Small intestine (tissue), 16 donors: ENCODE data around the gene CIROP. TPM values are rescaled to one million over a fixed set of nuclear protein-coding genes. Genes with fewer than 3 reads are reported as not detected.

ENCODE experiments used
- DNase-seq, 2 donors: peaks; one replicate each; pipeline versions ENCODE4 v3.0.0 to v3.0.0-alpha.2; 2013
- FAIRE-seq: peaks from 2 replicates; lab custom pipeline; 2012; peaks lifted over from hg19 to GRCh38; lab: Jason Lieb, UNC
- H3K27ac ChIP-seq, 3 donors: one replicate each; pipeline ENCODE4 v1.5.1; 2013; ENCODE audit warnings: low read length in 2 of 3, mild to moderate bottlenecking in 2 of 3, control low read depth in 1 of 3, inconsistent platforms in 1 of 3, low read depth in 1 of 3, moderate library complexity in 1 of 3
- H3K27me3 ChIP-seq, 3 donors: one replicate each; pipeline ENCODE4 v1.6.1; 2013; ENCODE audit warnings: low read length in 3 of 3, inconsistent platforms in 1 of 3; ENCODE audit not compliant: control insufficient read depth in 3 of 3, insufficient read depth in 3 of 3
- H3K36me3 ChIP-seq, 3 donors: one replicate each; pipeline ENCODE4 v1.6.1; 2013; ENCODE audit warnings: low read length in 3 of 3, inconsistent platforms in 1 of 3, low read depth in 1 of 3, mild to moderate bottlenecking in 1 of 3, moderate library complexity in 1 of 3; ENCODE audit not compliant: control insufficient read depth in 3 of 3, insufficient read depth in 2 of 3
- H3K4me1 ChIP-seq, 3 donors: one replicate each; pipeline ENCODE4 v1.6.1; 2013; ENCODE audit warnings: low read length in 2 of 3, inconsistent platforms in 1 of 3, low read depth in 1 of 3, mild to moderate bottlenecking in 1 of 3, moderate library complexity in 1 of 3; ENCODE audit not compliant: control insufficient read depth in 3 of 3, insufficient read depth in 2 of 3
- H3K4me3 ChIP-seq, 3 donors: one replicate each; pipeline ENCODE4 v1.5.1; 2013; ENCODE audit warnings: low read length in 3 of 3, control low read depth in 1 of 3, inconsistent platforms in 1 of 3, low read depth in 1 of 3, mild to moderate bottlenecking in 1 of 3, moderate library complexity in 1 of 3
- H3K9me3 ChIP-seq, 2 donors: one replicate each; pipeline ENCODE4 v1.6.1; 2013; ENCODE audit warnings: low read depth in 1 of 2, low read length in 1 of 2; ENCODE audit not compliant: control insufficient read depth in 2 of 2, insufficient read depth in 1 of 2
- WGBS, 3 donors: extraction: QIAGEN DNeasy Blood & Tissue Kit; methylation state at CpG; one replicate each; pipeline ENCODE4 v1.1.7; 2013; 5-methylcytosine and 5-hydroxymethylcytosine counted together
- long read RNA-seq, 10 donors: transcript quantifications; one replicate each; lab custom pipeline, GENCODE V29; 2026
- polyA plus RNA-seq, 4 donors: library from polyadenylated mRNA; stranded (reverse) in 3 of 4; unstranded in 1 of 4; fragments of 200-250 nt in 3 of 4; fragments of 120-200 nt in 1 of 4; gene quantifications; one replicate each; pipeline versions ENCODE4 v1.2.1 to v1.2.3, GENCODE V29; 2013
- donor health status: healthy with polysubstance abuse.
- donor health status: control.
- donor health status: control.
- donor health status: Bipolar disorder and iron deficiency.
- donor health status: healthy.

The CIROP gene, protein sequence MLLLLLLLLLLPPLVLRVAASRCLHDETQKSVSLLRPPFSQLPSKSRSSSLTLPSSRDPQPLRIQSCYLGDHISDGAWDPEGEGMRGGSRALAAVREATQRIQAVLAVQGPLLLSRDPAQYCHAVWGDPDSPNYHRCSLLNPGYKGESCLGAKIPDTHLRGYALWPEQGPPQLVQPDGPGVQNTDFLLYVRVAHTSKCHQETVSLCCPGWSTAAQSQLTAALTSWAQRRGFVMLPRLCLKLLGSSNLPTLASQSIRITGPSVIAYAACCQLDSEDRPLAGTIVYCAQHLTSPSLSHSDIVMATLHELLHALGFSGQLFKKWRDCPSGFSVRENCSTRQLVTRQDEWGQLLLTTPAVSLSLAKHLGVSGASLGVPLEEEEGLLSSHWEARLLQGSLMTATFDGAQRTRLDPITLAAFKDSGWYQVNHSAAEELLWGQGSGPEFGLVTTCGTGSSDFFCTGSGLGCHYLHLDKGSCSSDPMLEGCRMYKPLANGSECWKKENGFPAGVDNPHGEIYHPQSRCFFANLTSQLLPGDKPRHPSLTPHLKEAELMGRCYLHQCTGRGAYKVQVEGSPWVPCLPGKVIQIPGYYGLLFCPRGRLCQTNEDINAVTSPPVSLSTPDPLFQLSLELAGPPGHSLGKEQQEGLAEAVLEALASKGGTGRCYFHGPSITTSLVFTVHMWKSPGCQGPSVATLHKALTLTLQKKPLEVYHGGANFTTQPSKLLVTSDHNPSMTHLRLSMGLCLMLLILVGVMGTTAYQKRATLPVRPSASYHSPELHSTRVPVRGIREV
- polyA plus RNA-seq = under 1 TPM in 1 of 4 donors, not detected in 3; 0.04 TPM
- long read RNA-seq, donor 1 = 0 reads
- long read RNA-seq, donor 2 = 0 reads
- long read RNA-seq, donor 3 = 0 reads
- long read RNA-seq, donor 4 = 0 reads
- long read RNA-seq, donor 5 = 0 reads
- long read RNA-seq, donor 6 = 0 reads
- long read RNA-seq, donor 7 = 0 reads
- long read RNA-seq, donor 8 = 0 reads
- long read RNA-seq, donor 9 = 0 reads
- long read RNA-seq, donor 10 = 0 reads

DNA sequence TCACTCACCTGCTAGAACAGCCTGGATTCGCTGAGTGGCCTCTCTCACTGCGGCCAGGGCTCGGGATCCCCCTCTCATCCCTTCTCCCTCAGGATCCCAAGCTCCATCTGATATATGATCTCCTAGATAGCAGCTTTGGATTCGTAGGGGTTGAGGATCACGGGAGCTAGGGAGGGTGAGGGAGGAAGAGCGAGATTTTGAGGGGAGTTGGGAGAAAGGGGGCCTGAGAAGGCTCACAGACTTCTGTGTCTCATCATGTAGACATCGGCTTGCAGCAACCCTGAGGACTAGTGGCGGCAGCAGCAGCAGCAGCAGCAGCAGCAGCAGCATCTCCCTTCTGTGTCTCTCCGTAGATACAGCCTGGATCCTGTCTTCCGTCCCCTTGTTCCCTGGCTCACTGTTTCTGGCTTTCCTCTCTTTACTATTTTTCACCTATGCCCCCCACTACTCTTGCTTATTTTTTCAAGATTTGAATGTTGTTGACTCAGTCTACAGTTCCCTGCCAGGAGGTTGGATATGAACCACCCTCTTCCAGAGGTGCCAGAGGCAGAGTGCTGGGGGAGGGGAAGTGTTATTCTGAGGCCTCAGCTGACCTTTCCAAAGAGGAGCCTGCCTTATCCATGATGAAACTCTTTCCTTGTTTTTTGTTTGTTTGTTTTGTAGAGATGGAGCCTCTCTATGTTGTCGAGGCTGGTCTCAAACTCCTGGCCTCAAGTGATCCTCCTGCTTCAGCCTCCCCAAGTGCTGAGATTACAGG is at the start of gene CIROP:
CIROP (minus strand) TSS at position 399 of the 757 bp plus-strand sequence; CDS start at position 330, 69 bp downstream.
- Histone ChIP-seq H3K4me3 (no peak within 1 kb of the TSS), H3K27ac (no peak within 1 kb of the TSS), H3K36me3 (no peaks in the 10 kb centered on the region), H3K4me1 (no peaks in the 10 kb centered on the region), H3K27me3 (peaks cover 0 to 15% (median 0%) of the 10 kb centered on the region in 3 donors), H3K9me3 (peaks cover 0 to 6% of the 10 kb centered on the region in 2 donors)
- WGBS, 3 donors = 65 to 80% (median 76%) methylated on average over 10 to 11 of the region's 11 CpGs
- DNase-seq (no peak), FAIRE-seq (no peak)

DNA sequence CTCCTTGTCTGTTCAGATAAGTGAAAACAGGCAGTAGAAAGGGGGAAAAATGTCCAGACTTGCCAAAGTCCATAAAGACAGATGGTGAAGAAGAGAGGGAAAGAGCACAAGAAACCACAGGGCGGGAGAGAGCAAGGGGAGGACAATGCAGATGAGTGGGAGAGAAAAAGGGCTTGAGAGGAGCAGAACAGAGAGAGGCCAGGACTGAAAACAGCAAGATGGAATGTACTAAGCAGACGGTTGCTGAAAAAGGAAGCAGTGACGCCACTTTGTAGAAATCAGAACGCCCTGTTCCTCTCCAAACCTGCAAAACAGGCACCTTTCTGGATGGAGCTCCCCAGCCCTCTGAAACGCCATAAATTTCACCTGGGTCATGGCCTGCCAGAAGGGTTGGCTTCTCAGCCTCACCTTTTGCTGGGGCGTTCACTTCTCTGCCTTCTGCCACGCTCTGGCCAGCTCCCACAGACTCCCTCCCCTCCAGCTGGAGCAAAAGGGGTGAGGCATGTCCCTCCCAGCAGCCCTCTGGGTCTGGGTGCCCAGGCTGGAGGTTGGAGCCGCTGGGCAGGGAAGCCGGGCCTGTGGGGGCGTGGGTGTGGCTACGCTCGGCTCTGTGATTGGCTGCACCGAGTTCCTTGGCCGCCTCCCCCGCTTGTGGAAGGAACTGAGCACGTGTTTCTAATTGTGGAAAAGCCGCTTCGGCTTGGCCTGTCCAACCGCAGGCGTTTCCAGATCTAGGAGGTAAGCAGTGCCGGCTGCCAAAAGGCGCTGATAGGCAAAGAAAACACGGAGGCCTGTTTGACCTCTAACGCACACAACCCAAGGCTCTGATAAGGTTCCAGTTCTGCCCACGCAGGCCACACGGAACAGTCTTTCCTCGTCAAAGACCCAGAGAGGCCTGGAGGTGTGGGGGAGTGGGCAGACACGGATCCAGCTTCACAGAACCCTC is 49.3 kb upstream of the CIROP start:
- no peak overlapping the region for H3K4me3 ChIP-seq
- peaks cover 0 to 31% (median 5%) of the 10 kb centered on the region in 3 donors for H3K4me1 ChIP-seq
- no peaks in the 10 kb centered on the region for H3K9me3 ChIP-seq
- peaks cover 0 to 36% (median 0%) of the 10 kb centered on the region in 3 donors for H3K36me3 ChIP-seq
- WGBS, 3 donors = 13 to 37% (median 20%) methylated on average over 27 to 28 of the region's 28 CpGs
- peak overlapping the region; percentile 80 to 91 (median 85) for H3K27ac ChIP-seq
- no peaks in the 10 kb centered on the region for H3K27me3 ChIP-seq
- peak; percentile 67 to 85 for DNase-seq
- FAIRE-seq = no peak

DNA sequence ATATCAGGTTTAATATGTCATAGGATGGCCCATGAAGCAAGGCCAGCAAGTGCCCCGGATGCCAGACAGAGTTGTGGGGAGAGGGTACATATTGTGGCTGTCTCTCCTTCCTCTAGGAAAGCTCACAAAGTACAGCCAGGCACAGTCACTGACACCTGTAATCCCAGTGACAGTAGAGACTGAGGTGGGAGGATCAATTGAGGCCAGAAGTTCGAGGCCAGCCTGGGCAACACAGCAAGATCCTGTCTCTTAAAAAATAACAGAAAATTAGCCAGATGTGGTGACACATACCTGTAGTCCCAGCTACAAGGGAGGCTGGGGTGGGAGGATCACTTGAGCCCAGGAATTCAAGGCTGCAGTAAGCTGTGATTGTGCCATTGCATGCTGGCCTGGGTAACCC is 46.6 kb upstream of the CIROP start:
- Histone ChIP-seq H3K27me3 (no peaks in the 10 kb centered on the region), H3K27ac (no peak overlapping the region), H3K4me1 (peaks cover 0 to 36% (median 5%) of the 10 kb centered on the region in 3 donors), H3K36me3 (peaks cover 0 to 39% (median 4%) of the 10 kb centered on the region in 3 donors), H3K4me3 (no peak overlapping the region), H3K9me3 (no peaks in the 10 kb centered on the region)
- WGBS, 3 donors = 76 to 87% (median 86%) methylated on average over 2 of the region's 2 CpGs
- FAIRE-seq (no peak), DNase-seq (no peak)

DNA sequence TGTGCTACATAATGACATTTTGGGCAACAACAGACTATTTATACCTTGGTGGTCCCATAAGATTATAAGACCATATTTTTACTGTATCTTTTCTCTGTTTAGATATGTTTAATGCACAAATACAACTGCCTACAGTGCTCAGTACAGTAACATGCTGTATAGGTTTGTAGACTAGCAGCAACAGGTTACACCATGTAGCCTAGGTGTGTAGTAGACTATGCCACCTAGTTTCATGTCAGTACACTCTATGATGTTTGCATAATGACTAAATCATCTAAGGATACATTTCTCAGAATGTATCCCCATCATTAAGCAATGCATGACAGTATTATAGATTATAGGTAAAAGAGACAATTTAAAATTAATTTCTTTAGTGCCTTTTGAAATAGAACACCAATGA is 45.0 kb upstream of the CIROP start:
- no peaks in the 10 kb centered on the region for H3K27me3 ChIP-seq
- H3K27ac ChIP-seq = no peak overlapping the region
- H3K4me1 ChIP-seq = peaks cover 0 to 31% (median 2%) of the 10 kb centered on the region in 3 donors
- FAIRE-seq = no peak
- peaks cover 0 to 39% (median 4%) of the 10 kb centered on the region in 3 donors for H3K36me3 ChIP-seq
- no peaks in the 10 kb centered on the region for H3K9me3 ChIP-seq
- DNase-seq = no peak
- no peak overlapping the region for H3K4me3 ChIP-seq

DNA sequence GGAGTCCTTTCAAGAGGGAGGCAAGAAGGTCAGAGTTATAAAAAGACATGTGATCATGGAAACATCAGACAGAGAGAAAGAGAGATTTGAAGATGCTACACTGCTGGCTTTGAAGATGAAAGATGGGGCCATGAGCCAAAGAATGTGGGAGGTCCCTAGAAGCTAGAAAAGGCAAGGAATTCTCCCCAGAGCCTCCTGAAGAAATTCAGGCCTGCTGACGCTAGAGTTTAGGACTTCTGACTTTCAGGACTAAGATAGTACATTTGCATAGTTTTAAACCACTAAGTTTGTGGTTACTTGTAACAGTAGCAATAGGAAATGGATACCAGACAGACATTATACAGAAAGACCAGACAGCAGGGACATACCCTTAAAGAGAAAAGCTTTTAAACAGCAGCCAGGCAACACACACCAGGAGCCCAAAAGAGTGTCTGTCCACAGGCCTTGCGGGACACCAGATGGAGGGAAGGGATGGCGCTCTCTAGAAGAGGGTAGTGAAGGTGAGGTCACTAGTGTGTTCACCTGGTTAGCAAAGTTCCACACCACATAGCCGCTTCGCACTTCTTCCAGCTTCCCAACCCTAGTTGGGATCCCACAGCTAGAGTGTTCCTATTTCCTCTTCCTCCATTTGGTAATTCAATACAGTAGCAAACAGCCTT is 43.9 kb upstream of the CIROP start:
- Histone ChIP-seq H3K9me3 (no peaks in the 10 kb centered on the region), H3K27me3 (no peaks in the 10 kb centered on the region), H3K27ac (no peak overlapping the region), H3K4me1 (peaks cover 0 to 21% (median 0%) of the 10 kb centered on the region in 3 donors), H3K4me3 (no peak overlapping the region), H3K36me3 (peaks cover 0 to 39% (median 4%) of the 10 kb centered on the region in 3 donors)
- DNase-seq (no peak), FAIRE-seq (no peak)
- 93 to 99% (median 93%) methylated on average over 5 of the region's 5 CpGs for WGBS, 3 donors

DNA sequence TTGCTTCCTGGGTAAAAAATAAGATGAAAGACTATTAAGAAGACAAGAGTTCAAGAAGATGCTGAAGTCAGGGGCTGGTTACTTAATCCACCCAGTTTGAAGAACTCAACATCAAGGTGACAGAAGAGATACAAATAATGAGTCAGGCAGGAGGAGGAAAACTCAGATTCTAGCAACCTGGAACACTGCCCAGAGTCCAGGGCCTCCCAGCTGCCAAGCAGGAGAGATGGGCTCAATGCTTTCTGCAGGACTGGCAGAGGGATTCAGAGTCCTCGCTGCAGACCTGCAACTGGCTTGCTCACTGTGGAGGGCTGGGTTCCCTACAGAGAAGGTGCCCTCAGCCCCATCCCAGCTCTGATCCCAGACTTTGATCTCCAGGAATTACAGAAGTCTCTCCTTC is 42.9 kb upstream of the CIROP start:
- FAIRE-seq (no peak), DNase-seq (peak in 1 of 2 donors; percentile 29)
- Histone ChIP-seq H3K4me3 (no peak overlapping the region), H3K9me3 (no peaks in the 10 kb centered on the region), H3K36me3 (peaks cover 0 to 41% (median 4%) of the 10 kb centered on the region in 3 donors), H3K27me3 (no peaks in the 10 kb centered on the region), H3K4me1 (peaks cover 0 to 11% (median 0%) of the 10 kb centered on the region in 3 donors), H3K27ac (no peak overlapping the region)
- 40 to 78% (median 54%) methylated on average over 1 of the region's 1 CpG for WGBS, 3 donors

DNA sequence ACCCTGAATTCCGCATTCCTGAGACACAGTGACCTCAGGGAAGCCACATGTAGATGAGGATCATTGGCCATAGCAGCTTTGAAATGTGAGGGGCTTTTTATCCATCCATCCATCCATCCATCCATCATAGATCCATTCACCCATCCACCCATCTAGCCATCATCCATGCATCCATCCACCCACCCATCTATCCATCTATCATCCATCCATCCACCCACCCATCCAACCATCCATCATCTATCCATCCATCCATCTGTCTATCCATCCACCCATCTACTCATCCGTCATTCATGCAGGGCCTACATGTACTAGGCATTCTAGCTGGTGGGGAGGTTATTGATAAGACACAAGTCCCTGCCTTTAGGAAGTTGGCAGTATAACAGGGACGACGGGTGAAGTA is 42.2 kb upstream of the CIROP start:
- H3K27ac ChIP-seq = peak overlapping the region in 1 of 3 donors; percentile 54
- no peaks in the 10 kb centered on the region for H3K27me3 ChIP-seq
- H3K9me3 ChIP-seq = no peaks in the 10 kb centered on the region
- DNase-seq = no peak
- H3K4me1 ChIP-seq = peaks cover 0 to 11% (median 0%) of the 10 kb centered on the region in 3 donors
- WGBS, 3 donors = 90 to 93% (median 93%) methylated on average over 4 of the region's 4 CpGs
- H3K4me3 ChIP-seq = no peak overlapping the region
- FAIRE-seq = no peak
- H3K36me3 ChIP-seq = peaks cover 0 to 46% (median 4%) of the 10 kb centered on the region in 3 donors
